Neural cell (in vitro differentiated cells): ENCODE measurements around the gene TNRC6C. TPM values are rescaled to one million over a fixed set of nuclear protein-coding genes. Genes with fewer than 3 reads are reported as not detected.
A peak's percentile ranks its signal among the peaks of the same experiment; 100 is the strongest.

Experiments
- H2AFZ ChIP-seq: fragments of 200-600, 300-800 bp; sonication (generic), shearing (Covaris generic); 2 replicates; pipeline ENCODE4 v1.6.0; 2014; ENCODE audit warnings: low read depth, mild to moderate bottlenecking, antibody characterized with exemption, low read length, moderate library complexity
- H3F3A ChIP-seq: fragments of 200-600 bp; shearing (Covaris generic); 2 replicates; pipeline ENCODE4 v1.6.1; 2016; ENCODE audit warnings: mild to moderate bottlenecking, moderate library complexity, mixed read lengths, antibody characterized with exemption, low read length; ENCODE audit not compliant: insufficient read depth, poor library complexity, severe bottlenecking
- H3K27ac ChIP-seq: fragments of 200-600, 300-800 bp; sonication (generic), shearing (Covaris generic); 2 replicates; pipeline ENCODE4 v1.5.1; 2014; ENCODE audit warnings: mild to moderate bottlenecking, low read length, moderate library complexity
- H3K27me3 ChIP-seq: fragments of 300-800, 200-600 bp; sonication (generic), shearing (Covaris generic); 2 replicates; pipeline ENCODE4 v1.6.0; 2014; ENCODE audit warnings: mild to moderate bottlenecking, low read depth, low read length, moderate library complexity; ENCODE audit not compliant: insufficient read depth
- H3K36me3 ChIP-seq: fragments of 300-800, 200-600 bp; sonication (generic), shearing (Covaris generic); 2 replicates; pipeline ENCODE4 v1.5.1; 2014; ENCODE audit warnings: mild to moderate bottlenecking, antibody characterized with exemption, low read length, moderate library complexity; ENCODE audit not compliant: insufficient read depth
- H3K4me2 ChIP-seq: fragments of 300-800, 200-600 bp; sonication (generic), shearing (Covaris generic); 2 replicates; pipeline ENCODE4 v1.6.0; 2014; ENCODE audit warnings: mild to moderate bottlenecking, low read length
- H3K4me3 ChIP-seq: fragments of 300-800, 200-600 bp; sonication (generic), shearing (Covaris generic); 2 replicates; pipeline ENCODE4 v1.5.1; 2014; ENCODE audit warnings: mild to moderate bottlenecking, low read length, moderate library complexity
- H3K79me2 ChIP-seq: fragments of 200-600 bp; shearing (Covaris generic); replicated peaks from 2 replicates; pipeline ENCODE4 v1.6.0; 2014; ENCODE audit warnings: mild to moderate bottlenecking, low read length, moderate library complexity; ENCODE audit not compliant: insufficient read depth
- H3K9ac ChIP-seq: fragments of 300-800, 200-600 bp; sonication (generic), shearing (Covaris generic); 2 replicates; pipeline ENCODE4 v1.6.1; 2016; ENCODE audit warnings: mild to moderate bottlenecking, low read length, mixed read lengths
- H3K9me2 ChIP-seq: fragments of 200-600 bp; shearing (Covaris generic); 2 replicates; pipeline ENCODE4 v1.6.1; 2016; ENCODE audit warnings: mild to moderate bottlenecking, low read length, mixed read lengths; ENCODE audit not compliant: insufficient read depth
- H3K9me3 ChIP-seq: fragments of 200-600, 300-800 bp; sonication (generic), shearing (Covaris generic); 2 replicates; pipeline ENCODE4 v1.6.1; 2016; ENCODE audit warnings: mild to moderate bottlenecking, mixed run types, low read length, moderate library complexity, mixed read lengths
- H4K20me1 ChIP-seq: fragments of 200-600 bp; shearing (Covaris generic); 2 replicates; pipeline ENCODE4 v1.6.1; 2016; ENCODE audit warnings: mild to moderate bottlenecking, mixed run types; ENCODE audit not compliant: insufficient read depth
- EP300 ChIP-seq: fragments of 450-650 bp; conservative IDR thresholded peaks from 2 replicates; pipeline ENCODE4 v1.6.1; 2014; ENCODE audit warnings: antibody characterized with exemption, mild to moderate bottlenecking, moderate library complexity; ENCODE audit not compliant: poor library complexity, severe bottlenecking
- EZH2 ChIP-seq: fragments of 200-600, 300-800 bp; shearing (Covaris generic), sonication (generic); IDR thresholded peaks from 2 replicates; pipeline ENCODE4 v1.6.1; 2014; ENCODE audit warnings: antibody characterized with exemption, low read length, borderline replicate concordance, mild to moderate bottlenecking; ENCODE audit not compliant: insufficient read depth, poor library complexity, severe bottlenecking
- MXI1 ChIP-seq: fragments of 450-650 bp; conservative IDR thresholded peaks from 2 replicates; pipeline ENCODE4 v1.6.1; 2014; ENCODE audit warnings: antibody characterized with exemption, mild to moderate bottlenecking; ENCODE audit not compliant: poor library complexity, severe bottlenecking
- POLR2AphosphoS5 ChIP-seq: IDR thresholded peaks from 2 replicates; pipeline ENCODE4 v1.6.1; 2012
- RAD21 ChIP-seq: fragments of 450-650 bp; conservative IDR thresholded peaks from 2 replicates; pipeline ENCODE4 v1.6.1; 2014; ENCODE audit warnings: antibody characterized with exemption, mild to moderate bottlenecking, moderate library complexity
- REST ChIP-seq: IDR thresholded peaks from 2 replicates; pipeline ENCODE4 v1.6.1; 2012; ENCODE audit warnings: borderline replicate concordance
- SMC3 ChIP-seq: fragments of 450-650 bp; conservative IDR thresholded peaks from 2 replicates; pipeline ENCODE4 v1.6.1; 2014; ENCODE audit warnings: antibody characterized with exemption, mild to moderate bottlenecking, moderate library complexity; ENCODE audit not compliant: poor library complexity
- TAF1 ChIP-seq: IDR thresholded peaks from 2 replicates; pipeline ENCODE4 v1.6.1; 2012; ENCODE audit warnings: low read depth
- polyA plus RNA-seq: library from polyadenylated mRNA; depleted of rRNA; stranded (reverse); fragments of >200 nt; gene quantifications from 2 replicates; pipeline ENCODE4 v1.2.3, GENCODE V29; 2014
- TF ChIP-seq, protein P1 (sequence below): fragments of 450-650 bp; IDR thresholded peaks from 2 replicates; pipeline ENCODE4 v1.5.1; 2014; ENCODE audit warnings: antibody characterized with exemption, mild to moderate bottlenecking, moderate library complexity; ENCODE audit not compliant: poor library complexity, severe bottlenecking

TNRC6C gene
- polyA plus RNA-seq, 1 donor from 2014 or later, result 15.4 TPM

- Histone ChIP-seq H3K27ac (peak overlapping the region; percentile 56), H4K20me1 (no peaks in the 10 kb centered on the region), H3F3A (peaks cover 5% of the 10 kb centered on the region), H3K9ac (peak overlapping the region; percentile 27), H2AFZ (no peak overlapping the region), H3K4me2 (no peak overlapping the region), H3K9me2 (no peaks in the 10 kb centered on the region), H3K9me3 (no peaks in the 10 kb centered on the region), H3K36me3 (no peaks in the 10 kb centered on the region), H3K79me2 (no peaks in the 10 kb centered on the region), H3K27me3 (no peaks in the 10 kb centered on the region), H3K4me3 (no peak overlapping the region)
- no peak for TF ChIP-seq SMC3
- no peak for TF ChIP-seq MXI1
- TF ChIP-seq TAF1, result no peak
- TF ChIP-seq, protein P1, sequence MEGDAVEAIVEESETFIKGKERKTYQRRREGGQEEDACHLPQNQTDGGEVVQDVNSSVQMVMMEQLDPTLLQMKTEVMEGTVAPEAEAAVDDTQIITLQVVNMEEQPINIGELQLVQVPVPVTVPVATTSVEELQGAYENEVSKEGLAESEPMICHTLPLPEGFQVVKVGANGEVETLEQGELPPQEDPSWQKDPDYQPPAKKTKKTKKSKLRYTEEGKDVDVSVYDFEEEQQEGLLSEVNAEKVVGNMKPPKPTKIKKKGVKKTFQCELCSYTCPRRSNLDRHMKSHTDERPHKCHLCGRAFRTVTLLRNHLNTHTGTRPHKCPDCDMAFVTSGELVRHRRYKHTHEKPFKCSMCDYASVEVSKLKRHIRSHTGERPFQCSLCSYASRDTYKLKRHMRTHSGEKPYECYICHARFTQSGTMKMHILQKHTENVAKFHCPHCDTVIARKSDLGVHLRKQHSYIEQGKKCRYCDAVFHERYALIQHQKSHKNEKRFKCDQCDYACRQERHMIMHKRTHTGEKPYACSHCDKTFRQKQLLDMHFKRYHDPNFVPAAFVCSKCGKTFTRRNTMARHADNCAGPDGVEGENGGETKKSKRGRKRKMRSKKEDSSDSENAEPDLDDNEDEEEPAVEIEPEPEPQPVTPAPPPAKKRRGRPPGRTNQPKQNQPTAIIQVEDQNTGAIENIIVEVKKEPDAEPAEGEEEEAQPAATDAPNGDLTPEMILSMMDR, result no peak
- TF ChIP-seq EZH2, result no peak
- TF ChIP-seq POLR2AphosphoS5, result no peak
- no peak for TF ChIP-seq RAD21
- TF ChIP-seq REST, result no peak
- no peak for TF ChIP-seq EP300
Measured at GRCh38 chr17:77916264-77916663, 42.2 kb upstream of the TNRC6C start.

DNA sequence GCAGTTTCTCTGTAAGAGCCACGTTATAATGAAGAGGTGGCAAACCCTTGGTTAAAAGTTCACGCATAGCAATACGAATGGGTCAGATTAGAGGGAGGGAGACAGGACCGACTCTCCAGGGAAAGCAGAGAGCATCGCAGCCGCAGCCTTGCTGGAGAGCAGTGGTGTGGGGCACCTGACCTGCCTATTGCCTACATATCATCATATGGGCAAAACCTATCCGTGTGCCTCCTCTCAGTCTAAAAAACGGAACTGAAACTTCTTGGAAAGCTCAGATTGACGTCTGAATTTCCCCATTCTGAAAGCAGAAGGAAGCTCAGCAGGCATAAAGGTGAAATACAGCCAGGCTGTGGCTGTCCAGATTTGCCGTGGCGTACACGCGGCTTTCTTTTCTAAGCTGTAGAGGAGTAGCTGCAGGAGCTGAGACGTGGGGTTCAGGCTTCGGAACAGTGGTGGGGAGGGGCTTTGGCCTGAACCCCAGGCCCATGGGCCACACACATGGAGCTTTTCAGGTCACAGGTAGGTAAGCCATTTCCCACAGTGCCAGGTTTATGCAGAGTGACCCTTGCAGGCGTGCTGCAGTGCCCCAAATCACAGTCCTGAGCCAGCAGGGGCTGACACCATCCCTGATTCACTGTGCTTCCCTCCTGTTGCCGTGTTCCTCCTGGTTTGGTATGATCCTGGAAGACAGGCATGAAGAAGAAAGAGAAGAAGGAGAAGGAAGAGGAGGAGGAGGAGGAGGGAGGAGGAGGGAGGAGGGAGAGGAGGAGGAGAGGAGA lies 41.6 kb upstream of the TNRC6C start:
- H3K4me2 ChIP-seq, result no peak overlapping the region

More for the DNA sequence above, 41.6 kb upstream of the TNRC6C start:
- Histone ChIP-seq H3F3A (peaks cover 5% of the 10 kb centered on the region), H3K9me2 (no peaks in the 10 kb centered on the region), H3K79me2 (no peaks in the 10 kb centered on the region), H3K9ac (peak overlapping the region; percentile 27), H3K36me3 (no peaks in the 10 kb centered on the region), H3K9me3 (no peaks in the 10 kb centered on the region), H2AFZ (no peak overlapping the region), H3K27me3 (no peaks in the 10 kb centered on the region), H3K27ac (peak overlapping the region; percentile 56), H4K20me1 (no peaks in the 10 kb centered on the region), H3K4me3 (no peak overlapping the region)
- TF ChIP-seq, protein P1, result no peak
- no peak for TF ChIP-seq SMC3
